CD14-positive monocyte (primary cell): ENCODE measurements around the gene INPP4A. TPM values are rescaled to one million over a fixed set of nuclear protein-coding genes. Genes with fewer than 3 reads are reported as not detected.

Experiments used
- DNase-seq, 3 donors: peaks; one replicate each; pipeline ENCODE4 v3.0.0-alpha.2; 2011 to 2022
- H2AFZ ChIP-seq: 2 replicates; pipeline ENCODE4 v1.6.0; 2012; ENCODE audit warnings: mild to moderate bottlenecking, low read depth, low read length, inconsistent platforms; ENCODE audit not compliant: insufficient read depth, poor library complexity, severe bottlenecking
- H3K27ac ChIP-seq, 2 donors: 1 replicate in 1 of 2; 2 replicates in 1 of 2; pipeline ENCODE4 v1.5.1; 2012 to 2013; ENCODE audit warnings: low read length in 2 of 2, control low read depth in 1 of 2, inconsistent platforms in 1 of 2, low read depth in 1 of 2, mild to moderate bottlenecking in 1 of 2
- H3K27me3 ChIP-seq, 2 donors: one replicate each; pipeline versions ENCODE4 v1.6.0 to v1.6.1; 2011 to 2013; ENCODE audit warnings: low read length in 2 of 2; ENCODE audit not compliant: control insufficient read depth in 2 of 2, insufficient read depth in 2 of 2
- H3K36me3 ChIP-seq, 2 donors: replicated peaks in 1 of 2; 1 replicate in 1 of 2; 2 replicates in 1 of 2; pipeline versions ENCODE4 v1.5.1 to v1.6.1; 2012 to 2013; ENCODE audit warnings: low read length in 2 of 2, control low read depth in 1 of 2, inconsistent platforms in 1 of 2, mild to moderate bottlenecking in 1 of 2; ENCODE audit not compliant: insufficient read depth in 2 of 2, control insufficient read depth in 1 of 2
- H3K4me1 ChIP-seq, 2 donors: 1 replicate in 1 of 2; 2 replicates in 1 of 2; pipeline versions ENCODE4 v1.5.1 to v1.6.1; 2012 to 2013; ENCODE audit warnings: low read length in 2 of 2, control low read depth in 1 of 2, inconsistent platforms in 1 of 2, mild to moderate bottlenecking in 1 of 2, moderate library complexity in 1 of 2; ENCODE audit not compliant: insufficient read depth in 2 of 2, control insufficient read depth in 1 of 2
- H3K4me2 ChIP-seq: replicated peaks from 2 replicates; pipeline ENCODE3; 2012; ENCODE audit warnings: low read length, moderate library complexity, mild to moderate bottlenecking; ENCODE audit not compliant: poor library complexity, severe bottlenecking; ENCODE audit errors: extremely low read depth
- H3K4me3 ChIP-seq, 3 experiments: fragments of 200-600 bp in 1 of 3; sonication (generic) in 1 of 3; replicated peaks in 1 of 3; 1 replicate in 2 of 3; 2 replicates in 1 of 3; pipeline ENCODE4 v1.5.1; 2011 to 2013; ENCODE audit warnings: low read length in 3 of 3, mild to moderate bottlenecking in 3 of 3, control low read depth in 2 of 3, low read depth in 2 of 3, inconsistent platforms in 1 of 3, moderate library complexity in 1 of 3
- H3K79me2 ChIP-seq: 2 replicates; pipeline ENCODE4 v1.6.0; 2012; ENCODE audit warnings: mild to moderate bottlenecking, control low read depth, inconsistent platforms, low read length, moderate library complexity; ENCODE audit not compliant: insufficient read depth
- H3K9ac ChIP-seq: 2 replicates; pipeline ENCODE4 v1.6.0; 2017; ENCODE audit warnings: low read length, mild to moderate bottlenecking; ENCODE audit not compliant: insufficient read depth, poor library complexity, severe bottlenecking
- H3K9me3 ChIP-seq, 2 donors: replicated peaks in 1 of 2; 1 replicate in 1 of 2; 2 replicates in 1 of 2; pipeline versions ENCODE4 v1.5.1 to v1.6.1; 2012 to 2013; ENCODE audit warnings: low read length in 2 of 2, control low read depth in 1 of 2; ENCODE audit not compliant: control insufficient read depth in 1 of 2, insufficient read depth in 1 of 2
- H4K20me1 ChIP-seq: 2 replicates; pipeline ENCODE4 v1.6.0; 2012; ENCODE audit warnings: mild to moderate bottlenecking, low read length, control low read depth, moderate library complexity; ENCODE audit not compliant: insufficient read depth
- H3K27ac Mint-ChIP-seq, 7 donors: one replicate each; pipeline ENCODE4 v1.8.0; 2020; ENCODE audit warnings: mild to moderate bottlenecking in 7 of 7, mixed read lengths in 7 of 7, moderate library complexity in 6 of 7, inconsistent platforms in 2 of 7
- H3K27me3 Mint-ChIP-seq, 3 donors: one replicate each; pipeline ENCODE4 v1.8.0; 2021 to 2022; ENCODE audit warnings: low read depth in 3 of 3, mild to moderate bottlenecking in 3 of 3, mixed read lengths in 3 of 3, moderate library complexity in 3 of 3, inconsistent platforms in 1 of 3
- H3K36me3 Mint-ChIP-seq, 2 donors: one replicate each; pipeline ENCODE4 v1.8.0; 2020; ENCODE audit warnings: mixed read lengths in 2 of 2, inconsistent platforms in 1 of 2, mild to moderate bottlenecking in 1 of 2
- H3K4me1 Mint-ChIP-seq: one replicate; pipeline ENCODE4 v1.8.0; 2020; ENCODE audit warnings: mild to moderate bottlenecking, mixed read lengths
- H3K4me3 Mint-ChIP-seq, 2 donors: one replicate each; pipeline ENCODE4 v1.8.0; 2020; ENCODE audit warnings: mild to moderate bottlenecking in 2 of 2, mixed read lengths in 2 of 2, moderate library complexity in 1 of 2
- H3K9me3 Mint-ChIP-seq, 7 donors: one replicate each; pipeline ENCODE4 v1.8.0; 2020 to 2022; ENCODE audit warnings: mixed read lengths in 7 of 7, mild to moderate bottlenecking in 6 of 7, moderate library complexity in 6 of 7, inconsistent platforms in 2 of 7
- CTCF ChIP-seq: fragments of 200-600 bp; IDR thresholded peaks from one replicate; pipeline ENCODE4 v1.8.0; 2022; ENCODE audit warnings: antibody characterized with exemption, mild to moderate bottlenecking
- WGBS: methylation state at CpG from one replicate; pipeline ENCODE4 v1.1.5; 2013; ENCODE audit warnings: missing lambda C conversion rate; ENCODE audit not compliant: insufficient coverage; 5-methylcytosine and 5-hydroxymethylcytosine counted together
- intact Hi-C, 2 donors: fragments of 100-400 bp; cut with micrococcal nuclease; formaldehyde crosslinking; loops; one replicate each; pipeline versions ENCODE4 v1.15.0 to v1.15.1; 2023
- polyA plus RNA-seq, 3 donors: library from polyadenylated mRNA; depleted of rRNA in 1 of 3; unstranded in 2 of 3; stranded (reverse) in 1 of 3; fragments of 300-500 nt in 2 of 3; fragments of >200 nt in 1 of 3; fragmentation: Illumina TruSeq in 2 of 3; gene quantifications; 1 replicate in 2 of 3; 2 replicates in 1 of 3; pipeline ENCODE4 v1.2.3, GENCODE V29; 2012 to 2021

INPP4A gene
- polyA plus RNA-seq, 3 donors: 13.7 to 52.4 (median 20.7) TPM

GRCh38 chr2:98604547-98604946, 159.9 kb downstream of the INPP4A start:
- no peak for DNase-seq
- no peak overlapping the region for H3K9ac ChIP-seq
- peaks cover 30% of the 10 kb centered on the region for H4K20me1 ChIP-seq
- H2AFZ ChIP-seq: no peak overlapping the region
- Mint-ChIP-seq H3K4me3 (no peak overlapping the region), H3K36me3 (peaks cover 33 to 45% of the 10 kb centered on the region in 2 donors), H3K27me3 (no peaks in the 10 kb centered on the region), H3K9me3 (no peaks in the 10 kb centered on the region), H3K27ac (peak overlapping the region in 1 of 7 donors; percentile 63), H3K4me1 (peaks cover 30% of the 10 kb centered on the region)
- H3K9me3 ChIP-seq: no peaks in the 10 kb centered on the region
- intact Hi-C loops: loop anchor here (10.0 kb wide), 2 partner anchors 150 to 730 kb away; partner anchors contain the start of genes EIF5B (in 1 of the 2) and TXNDC9 (in 1 of the 2)
- H3K4me1 ChIP-seq: peaks cover 20 to 21% of the 10 kb centered on the region in 2 donors
- no peak overlapping the region for H3K27ac ChIP-seq
- TF ChIP-seq CTCF: no peak
- no peak overlapping the region for H3K4me2 ChIP-seq
- H3K36me3 ChIP-seq: peaks cover 29 to 43% of the 10 kb centered on the region in 2 donors
- WGBS: 100% methylated on average over 1 of the region's 2 CpGs
- H3K79me2 ChIP-seq: peaks cover 51% of the 10 kb centered on the region
- H3K27me3 ChIP-seq: no peaks in the 10 kb centered on the region
- no peak overlapping the region for H3K4me3 ChIP-seq

GRCh38 chr2:98605076-98605475, 160.4 kb downstream of the INPP4A start:
- Histone ChIP-seq H4K20me1 (peaks cover 24% of the 10 kb centered on the region), H3K79me2 (peaks cover 57% of the 10 kb centered on the region), H3K27me3 (no peaks in the 10 kb centered on the region), H2AFZ (no peak overlapping the region), H3K4me2 (no peak overlapping the region), H3K36me3 (peaks cover 24 to 39% of the 10 kb centered on the region in 2 donors), H3K4me3 (no peak overlapping the region), H3K27ac (no peak overlapping the region), H3K9ac (no peak overlapping the region), H3K9me3 (no peaks in the 10 kb centered on the region), H3K4me1 (peaks cover 24 to 26% of the 10 kb centered on the region in 2 donors)
- no peak overlapping the region for H3K4me3 Mint-ChIP-seq
- peak overlapping the region in 2 of 7 donors; percentile 4 to 21 for H3K27ac Mint-ChIP-seq
- intact Hi-C loops: loop anchor here (5.0 to 10.0 kb wide), 4 partner anchors 150 to 732 kb away; partner anchors contain the start of genes EIF5B (in 2 of the 2), TXNDC9 (in 2 of the 2), MITD1 (in 1 of the 2) and MRPL30 (in 1 of the 2)
- H3K9me3 Mint-ChIP-seq: no peaks in the 10 kb centered on the region
- H3K27me3 Mint-ChIP-seq: no peaks in the 10 kb centered on the region
- WGBS: no CpG with 5 or more reads among the region's 3 CpGs
- TF ChIP-seq CTCF: no peak
- H3K36me3 Mint-ChIP-seq: peaks cover 30 to 43% of the 10 kb centered on the region in 2 donors
- DNase-seq: no peak
- H3K4me1 Mint-ChIP-seq: peaks cover 35% of the 10 kb centered on the region
